K562 (cell line): ENCODE measurements around the gene SOX6. TPM values are rescaled to one million over a fixed set of nuclear protein-coding genes. Genes with fewer than 3 reads are reported as not detected.

Source experiments
- ATAC-seq: fragments of 200-7000 bp; cut with Tn5 transposase; 3 replicates; pipeline ENCODE4 v1.9.1; 2020; ENCODE audit warnings: moderate library complexity
- BruUV-seq: library from RNA; stranded (reverse); fragments of 400-500 nt; replicated peaks from 2 replicates; lab custom pipeline; 2021; lab: Mats Ljungman, UMichigan
- CTCF ChIA-PET: fragments of 300-600 bp; formaldehyde crosslinking; extraction: SDS; loops from one replicate; lab custom pipeline; 2021; ENCODE audit warnings: low intra/inter-chr PET ratio; lab: Yijun Ruan, JAX
- POLR2A ChIA-PET: fragments of 300-600, 350-650 bp; sonication (Branson Sonifier 250); formaldehyde crosslinking; extraction: SDS; loops from one replicate; lab custom pipeline; 2021; ENCODE audit warnings: antibody characterized with exemption, inconsistent platforms; lab: Yijun Ruan, JAX
- DNase-seq, 4 experiments: peaks; one replicate each; pipeline versions ENCODE4 v3.0.0 to v3.0.0-alpha.2; 2011 to 2018; ENCODE audit warnings: low spot score in 3 of 4, mixed read lengths in 3 of 4; ENCODE audit errors: extremely low read depth in 1 of 4
- FAIRE-seq: peaks from 2 replicates; lab custom pipeline; 2011; peaks lifted over from hg19 to GRCh38; lab: Jason Lieb, UNC
- H2AFZ ChIP-seq: 2 replicates; pipeline ENCODE4 v1.6.0; 2011; ENCODE audit warnings: low read depth, low read length, control low read depth, inconsistent platforms
- H3K27ac ChIP-seq: fragments of 200-600 bp; 3 replicates; pipeline ENCODE4 v1.8.0; 2011; ENCODE audit warnings: low read depth, mild to moderate bottlenecking, control low read depth, inconsistent platforms, low read length, moderate library complexity, mixed read lengths; ENCODE audit errors: extremely low read depth
- H3K27me3 ChIP-seq, 2 experiments: fragments of 300-600 bp in 1 of 2; 2 replicates in 1 of 2; 3 replicates in 1 of 2; pipeline versions ENCODE4 v1.6.0 to v1.8.0; 2011; ENCODE audit warnings: inconsistent platforms in 2 of 2, low read length in 2 of 2, mild to moderate bottlenecking in 1 of 2, mixed read lengths in 1 of 2, moderate library complexity in 1 of 2; ENCODE audit not compliant: control insufficient read depth in 2 of 2, insufficient read depth in 2 of 2
- H3K36me3 ChIP-seq: fragments of 300-600 bp; 3 replicates; pipeline ENCODE4 v1.8.0; 2011; ENCODE audit warnings: mild to moderate bottlenecking, low read length, inconsistent platforms; ENCODE audit not compliant: control insufficient read depth, insufficient read depth
- H3K4me1 ChIP-seq, 2 experiments: fragments of 200-600 bp in 1 of 2; replicated peaks in 1 of 2; 2 replicates in 1 of 2; 3 replicates in 1 of 2; pipeline versions ENCODE4 v1.5.1 to v1.8.0; 2011; ENCODE audit warnings: inconsistent platforms in 2 of 2, low read length in 2 of 2, mild to moderate bottlenecking in 1 of 2, mixed read lengths in 1 of 2, moderate library complexity in 1 of 2; ENCODE audit not compliant: control insufficient read depth in 2 of 2, insufficient read depth in 2 of 2
- H3K4me2 ChIP-seq: 2 replicates; pipeline ENCODE4 v1.6.1; 2011; ENCODE audit warnings: low read length, control low read depth, inconsistent platforms, mixed read lengths; ENCODE audit not compliant: insufficient read depth
- H3K4me3 ChIP-seq: fragments of 200-600 bp; sonication (generic), shearing (Covaris generic); 2 replicates; pipeline ENCODE4 v1.5.1; 2016; ENCODE audit warnings: control low read depth, inconsistent platforms
- H3K79me2 ChIP-seq: fragments of 200-600 bp; 3 replicates; pipeline ENCODE4 v1.8.0; 2011; ENCODE audit warnings: low read length, inconsistent platforms; ENCODE audit not compliant: control insufficient read depth, insufficient read depth
- H3K9ac ChIP-seq, 2 experiments: 2 replicates each; pipeline versions ENCODE4 v1.6.0 to v1.6.1; 2011; ENCODE audit warnings: low read depth in 2 of 2, low read length in 2 of 2, control low read depth in 1 of 2, inconsistent platforms in 1 of 2, mild to moderate bottlenecking in 1 of 2, mixed read lengths in 1 of 2; ENCODE audit not compliant: insufficient read depth in 1 of 2
- H3K9me1 ChIP-seq: one replicate; pipeline ENCODE4 v1.6.0; 2011; ENCODE audit warnings: inconsistent platforms, mild to moderate bottlenecking, low read length, moderate library complexity; ENCODE audit not compliant: control insufficient read depth, insufficient read depth
- H3K9me3 ChIP-seq: replicated peaks from 2 replicates; pipeline ENCODE4 v1.5.1; 2011; ENCODE audit warnings: low read depth, low read length, inconsistent platforms; ENCODE audit not compliant: control insufficient read depth, insufficient read depth
- H4K20me1 ChIP-seq: replicated peaks from 2 replicates; pipeline ENCODE4 v1.6.1; 2011; ENCODE audit warnings: low read length, inconsistent platforms, mixed read lengths; ENCODE audit not compliant: control insufficient read depth, insufficient read depth
- SMARCE1 ChIP-seq: fragments of 450-650 bp; IDR thresholded peaks from 2 replicates; pipeline ENCODE4 v1.7.1; 2016; ENCODE audit warnings: mild to moderate bottlenecking
- WGBS: fragments of 100-300 bp; shearing (Covaris generic); methylation state at CpG from one replicate; pipeline ENCODE4 v1.1.6; 2016; ENCODE audit warnings: low coverage, mixed read lengths; ENCODE audit not compliant: insufficient coverage; ENCODE audit errors: missing lambda C conversion rate; 5-methylcytosine and 5-hydroxymethylcytosine counted together
- in situ Hi-C: fragments of 300-500 bp; cut with MboI; formaldehyde crosslinking; loops from 4 replicates; pipeline ENCODE4 v1.15.0; 2018; ENCODE audit warnings: inconsistent platforms, mixed read lengths
- intact Hi-C: fragments of 100-400 bp; cut with micrococcal nuclease; formaldehyde crosslinking; loops from 2 replicates; pipeline ENCODE4 v1.14.2; 2022
- polyA plus RNA-seq, 8 experiments: library from polyadenylated mRNA; depleted of rRNA in 4 of 8; stranded (reverse) in 5 of 8; unstranded in 3 of 8; fragments of >200 nt; fragmentation: Nextera tagmentation in 2 of 8; fragmentation: Illumina TruSeq in 1 of 8; extraction: Ambion mirVana in 2 of 8; extraction: Trizol in 1 of 8; gene quantifications; 2 replicates each; pipeline versions ENCODE4 v1.2.1 to v1.2.3, GENCODE V29; 2011 to 2014; ENCODE audit warnings: inconsistent platforms in 1 of 8, missing spikeins in 1 of 8
- total RNA-seq, 7 experiments: library from RNA; depleted of rRNA in 6 of 7; stranded (reverse); fragments of >200 nt in 6 of 7; fragmentation: Illumina TruSeq in 2 of 7; extraction: Trizol in 2 of 7; gene quantifications; 2 replicates each; pipeline versions ENCODE4 v1.2.1 to v1.2.3, GENCODE V29; 2011 to 2021; ENCODE audit warnings: low replicate concordance in 1 of 7
- TF ChIP-seq, protein P1 (sequence below): fragments of 200-600 bp; sonication (generic); IDR thresholded peaks from one replicate; pipeline ENCODE4 v1.6.1; 2012; ENCODE audit warnings: mild to moderate bottlenecking, low read depth, low read length, inconsistent platforms

Gene SOX6
- total and polyA plus RNA-seq, 9 of the 15 experiments (the other 6 are each of a cell fraction or from before 2014, with no cell fraction given) = 0.89 to 8.7 (median 5.7) TPM

DNA sequence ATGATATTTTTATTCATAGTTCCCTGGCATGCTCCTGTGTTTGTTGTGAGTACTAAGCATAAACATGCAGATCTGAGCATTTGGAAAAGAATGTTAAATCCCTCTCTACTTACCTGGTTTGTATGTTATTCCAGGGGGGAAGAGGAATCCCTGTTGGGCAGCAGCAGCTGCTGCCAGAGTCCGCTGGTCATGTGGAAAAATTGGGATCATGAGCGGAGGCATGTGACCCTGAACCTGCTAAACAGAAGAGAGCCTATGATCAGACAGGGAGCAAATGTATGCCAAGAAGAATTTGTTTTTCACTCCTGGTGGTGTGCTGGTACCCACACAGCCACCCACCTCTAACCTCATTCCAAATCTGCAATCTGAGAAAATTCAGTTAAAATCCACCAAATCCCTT lies 244.7 kb downstream of the SOX6 start:
- CTCF ChIA-PET = no interaction called here
- ATAC-seq = no peak
- BruUV-seq = no TSS peak

More for the DNA sequence above, 244.7 kb downstream of the SOX6 start:
- no peak overlapping the region for H3K27ac ChIP-seq
- no peaks in the 10 kb centered on the region for H4K20me1 ChIP-seq
- FAIRE-seq (no peak), DNase-seq (no peak)
- no peaks in the 10 kb centered on the region for H3K9me3 ChIP-seq
- no peak overlapping the region for H3K4me2 ChIP-seq
- in situ Hi-C loops = no loop called here
- no peak for TF ChIP-seq SMARCE1
- TF ChIP-seq, protein P1, sequence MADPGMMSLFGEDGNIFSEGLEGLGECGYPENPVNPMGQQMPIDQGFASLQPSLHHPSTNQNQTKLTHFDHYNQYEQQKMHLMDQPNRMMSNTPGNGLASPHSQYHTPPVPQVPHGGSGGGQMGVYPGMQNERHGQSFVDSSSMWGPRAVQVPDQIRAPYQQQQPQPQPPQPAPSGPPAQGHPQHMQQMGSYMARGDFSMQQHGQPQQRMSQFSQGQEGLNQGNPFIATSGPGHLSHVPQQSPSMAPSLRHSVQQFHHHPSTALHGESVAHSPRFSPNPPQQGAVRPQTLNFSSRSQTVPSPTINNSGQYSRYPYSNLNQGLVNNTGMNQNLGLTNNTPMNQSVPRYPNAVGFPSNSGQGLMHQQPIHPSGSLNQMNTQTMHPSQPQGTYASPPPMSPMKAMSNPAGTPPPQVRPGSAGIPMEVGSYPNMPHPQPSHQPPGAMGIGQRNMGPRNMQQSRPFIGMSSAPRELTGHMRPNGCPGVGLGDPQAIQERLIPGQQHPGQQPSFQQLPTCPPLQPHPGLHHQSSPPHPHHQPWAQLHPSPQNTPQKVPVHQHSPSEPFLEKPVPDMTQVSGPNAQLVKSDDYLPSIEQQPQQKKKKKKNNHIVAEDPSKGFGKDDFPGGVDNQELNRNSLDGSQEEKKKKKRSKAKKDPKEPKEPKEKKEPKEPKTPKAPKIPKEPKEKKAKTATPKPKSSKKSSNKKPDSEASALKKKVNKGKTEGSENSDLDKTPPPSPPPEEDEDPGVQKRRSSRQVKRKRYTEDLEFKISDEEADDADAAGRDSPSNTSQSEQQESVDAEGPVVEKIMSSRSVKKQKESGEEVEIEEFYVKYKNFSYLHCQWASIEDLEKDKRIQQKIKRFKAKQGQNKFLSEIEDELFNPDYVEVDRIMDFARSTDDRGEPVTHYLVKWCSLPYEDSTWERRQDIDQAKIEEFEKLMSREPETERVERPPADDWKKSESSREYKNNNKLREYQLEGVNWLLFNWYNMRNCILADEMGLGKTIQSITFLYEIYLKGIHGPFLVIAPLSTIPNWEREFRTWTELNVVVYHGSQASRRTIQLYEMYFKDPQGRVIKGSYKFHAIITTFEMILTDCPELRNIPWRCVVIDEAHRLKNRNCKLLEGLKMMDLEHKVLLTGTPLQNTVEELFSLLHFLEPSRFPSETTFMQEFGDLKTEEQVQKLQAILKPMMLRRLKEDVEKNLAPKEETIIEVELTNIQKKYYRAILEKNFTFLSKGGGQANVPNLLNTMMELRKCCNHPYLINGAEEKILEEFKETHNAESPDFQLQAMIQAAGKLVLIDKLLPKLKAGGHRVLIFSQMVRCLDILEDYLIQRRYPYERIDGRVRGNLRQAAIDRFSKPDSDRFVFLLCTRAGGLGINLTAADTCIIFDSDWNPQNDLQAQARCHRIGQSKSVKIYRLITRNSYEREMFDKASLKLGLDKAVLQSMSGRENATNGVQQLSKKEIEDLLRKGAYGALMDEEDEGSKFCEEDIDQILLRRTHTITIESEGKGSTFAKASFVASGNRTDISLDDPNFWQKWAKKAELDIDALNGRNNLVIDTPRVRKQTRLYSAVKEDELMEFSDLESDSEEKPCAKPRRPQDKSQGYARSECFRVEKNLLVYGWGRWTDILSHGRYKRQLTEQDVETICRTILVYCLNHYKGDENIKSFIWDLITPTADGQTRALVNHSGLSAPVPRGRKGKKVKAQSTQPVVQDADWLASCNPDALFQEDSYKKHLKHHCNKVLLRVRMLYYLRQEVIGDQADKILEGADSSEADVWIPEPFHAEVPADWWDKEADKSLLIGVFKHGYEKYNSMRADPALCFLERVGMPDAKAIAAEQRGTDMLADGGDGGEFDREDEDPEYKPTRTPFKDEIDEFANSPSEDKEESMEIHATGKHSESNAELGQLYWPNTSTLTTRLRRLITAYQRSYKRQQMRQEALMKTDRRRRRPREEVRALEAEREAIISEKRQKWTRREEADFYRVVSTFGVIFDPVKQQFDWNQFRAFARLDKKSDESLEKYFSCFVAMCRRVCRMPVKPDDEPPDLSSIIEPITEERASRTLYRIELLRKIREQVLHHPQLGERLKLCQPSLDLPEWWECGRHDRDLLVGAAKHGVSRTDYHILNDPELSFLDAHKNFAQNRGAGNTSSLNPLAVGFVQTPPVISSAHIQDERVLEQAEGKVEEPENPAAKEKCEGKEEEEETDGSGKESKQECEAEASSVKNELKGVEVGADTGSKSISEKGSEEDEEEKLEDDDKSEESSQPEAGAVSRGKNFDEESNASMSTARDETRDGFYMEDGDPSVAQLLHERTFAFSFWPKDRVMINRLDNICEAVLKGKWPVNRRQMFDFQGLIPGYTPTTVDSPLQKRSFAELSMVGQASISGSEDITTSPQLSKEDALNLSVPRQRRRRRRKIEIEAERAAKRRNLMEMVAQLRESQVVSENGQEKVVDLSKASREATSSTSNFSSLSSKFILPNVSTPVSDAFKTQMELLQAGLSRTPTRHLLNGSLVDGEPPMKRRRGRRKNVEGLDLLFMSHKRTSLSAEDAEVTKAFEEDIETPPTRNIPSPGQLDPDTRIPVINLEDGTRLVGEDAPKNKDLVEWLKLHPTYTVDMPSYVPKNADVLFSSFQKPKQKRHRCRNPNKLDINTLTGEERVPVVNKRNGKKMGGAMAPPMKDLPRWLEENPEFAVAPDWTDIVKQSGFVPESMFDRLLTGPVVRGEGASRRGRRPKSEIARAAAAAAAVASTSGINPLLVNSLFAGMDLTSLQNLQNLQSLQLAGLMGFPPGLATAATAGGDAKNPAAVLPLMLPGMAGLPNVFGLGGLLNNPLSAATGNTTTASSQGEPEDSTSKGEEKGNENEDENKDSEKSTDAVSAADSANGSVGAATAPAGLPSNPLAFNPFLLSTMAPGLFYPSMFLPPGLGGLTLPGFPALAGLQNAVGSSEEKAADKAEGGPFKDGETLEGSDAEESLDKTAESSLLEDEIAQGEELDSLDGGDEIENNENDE = no peak
- POLR2A ChIA-PET = interaction anchor here (0.6 to 1.2 kb wide), 2 partner anchors 17 to 135 kb away, joined by 3 read pairs; no protein-coding TSS in a partner anchor
- H3K36me3 ChIP-seq = no peaks in the 10 kb centered on the region
- no peak overlapping the region for H3K4me3 ChIP-seq
- WGBS = 89% methylated on average over 2 of the region's 2 CpGs
- H2AFZ ChIP-seq = no peak overlapping the region
- no peaks in the 10 kb centered on the region for H3K9me1 ChIP-seq
- no peaks in the 10 kb centered on the region for H3K27me3 ChIP-seq
- intact Hi-C loops = no loop called here
- no peaks in the 10 kb centered on the region for H3K79me2 ChIP-seq
- H3K4me1 ChIP-seq = no peaks in the 10 kb centered on the region
- no peak overlapping the region for H3K9ac ChIP-seq
